ENCODE data around the gene GLP2R. TPM values are rescaled to one million over a fixed set of nuclear protein-coding genes. Genes with fewer than 3 reads are reported as not detected.
"Not testable (repeated sequence)": the region's sequence is repeated elsewhere in the genome, so short reads cannot be mapped to it uniquely, and the experiment has no call there.

Gene GLP2R
- total RNA-seq: 10 to 100 TPM in 1 of 3 donors, 1 to 10 TPM in 2; 5.8 to 28.2 (median 7.4) TPM
- long read RNA-seq, donor 1, full-length matches to known transcripts: 23 of 44 reads
- long read RNA-seq, donor 1, partial matches to known transcripts: 12 of 44 reads
- long read RNA-seq, donor 1, other reads (novel, unspliced or antisense): 9 of 44 reads
- long read RNA-seq, donor 2, full-length matches to known transcripts: 1 of 1 reads
- long read RNA-seq, donor 2, partial matches to known transcripts: 0 of 1 reads
- long read RNA-seq, donor 2, other reads (novel, unspliced or antisense): 0 of 1 reads

DNA sequence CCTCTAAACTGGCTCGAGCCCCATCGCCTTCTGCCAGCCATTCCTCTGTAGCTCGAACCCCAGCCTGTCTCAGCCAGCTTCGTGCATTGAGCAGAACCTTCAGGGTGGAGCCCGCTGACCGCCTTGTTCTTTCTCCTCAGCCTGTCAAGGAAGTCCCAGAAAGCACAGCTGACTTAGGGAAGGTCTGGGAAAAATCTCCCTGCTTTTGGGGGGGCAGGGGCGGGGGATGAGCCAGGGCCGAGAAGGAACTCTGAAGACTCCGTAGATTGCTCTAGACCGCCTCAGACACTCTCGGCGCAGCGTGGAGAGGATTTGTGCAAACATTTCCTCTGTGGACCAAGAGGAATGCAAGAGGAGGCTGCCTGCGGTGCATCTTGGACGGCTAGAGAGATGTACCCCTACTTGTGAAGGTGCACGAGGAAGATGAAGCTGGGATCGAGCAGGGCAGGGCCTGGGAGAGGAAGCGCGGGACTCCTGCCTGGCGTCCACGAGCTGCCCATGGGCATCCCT lies at the start of gene GLP2R:
Gene GLP2R (plus strand): TSS at position 284 of the 510 bp plus-strand sequence. CDS start 140 bp downstream, at position 424.
- H3K4me3 ChIP-seq: no peak within 1 kb of the TSS
- H3K9me3 ChIP-seq: no peaks in the 10 kb centered on the region
- no peak for ATAC-seq
- TF ChIP-seq, protein P1, sequence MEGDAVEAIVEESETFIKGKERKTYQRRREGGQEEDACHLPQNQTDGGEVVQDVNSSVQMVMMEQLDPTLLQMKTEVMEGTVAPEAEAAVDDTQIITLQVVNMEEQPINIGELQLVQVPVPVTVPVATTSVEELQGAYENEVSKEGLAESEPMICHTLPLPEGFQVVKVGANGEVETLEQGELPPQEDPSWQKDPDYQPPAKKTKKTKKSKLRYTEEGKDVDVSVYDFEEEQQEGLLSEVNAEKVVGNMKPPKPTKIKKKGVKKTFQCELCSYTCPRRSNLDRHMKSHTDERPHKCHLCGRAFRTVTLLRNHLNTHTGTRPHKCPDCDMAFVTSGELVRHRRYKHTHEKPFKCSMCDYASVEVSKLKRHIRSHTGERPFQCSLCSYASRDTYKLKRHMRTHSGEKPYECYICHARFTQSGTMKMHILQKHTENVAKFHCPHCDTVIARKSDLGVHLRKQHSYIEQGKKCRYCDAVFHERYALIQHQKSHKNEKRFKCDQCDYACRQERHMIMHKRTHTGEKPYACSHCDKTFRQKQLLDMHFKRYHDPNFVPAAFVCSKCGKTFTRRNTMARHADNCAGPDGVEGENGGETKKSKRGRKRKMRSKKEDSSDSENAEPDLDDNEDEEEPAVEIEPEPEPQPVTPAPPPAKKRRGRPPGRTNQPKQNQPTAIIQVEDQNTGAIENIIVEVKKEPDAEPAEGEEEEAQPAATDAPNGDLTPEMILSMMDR (IDR thresholded peaks at IDR 0.05): no peak
- intact Hi-C loops (cut with DNase I, micrococcal nuclease): no loop called here
- H3K36me3 ChIP-seq (ENCODE audit: low read depth): no peaks in the 10 kb centered on the region
- H3K4me1 ChIP-seq (ENCODE audit: low read depth): no peaks in the 10 kb centered on the region
- no peak for DNase-seq

DNA sequence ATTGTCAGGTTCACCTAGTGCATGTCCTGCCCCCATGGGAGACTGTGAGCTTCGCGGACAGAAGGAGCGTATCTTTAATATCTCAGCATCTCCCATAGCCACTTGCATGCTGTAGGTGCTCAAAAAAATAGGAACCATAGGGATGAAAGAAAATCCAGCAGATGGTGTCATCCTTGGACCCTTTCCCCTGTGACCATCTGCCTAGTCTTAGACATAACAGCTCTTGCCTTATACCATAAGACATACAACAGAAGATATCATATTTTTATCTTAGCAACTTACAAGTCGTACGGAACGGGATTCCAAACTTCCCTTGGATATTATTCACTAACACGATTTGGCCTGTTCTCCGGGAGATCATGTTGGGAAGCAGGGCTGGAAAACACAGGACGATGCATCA lies 48.8 kb upstream of the GLP2R start:
- TF ChIP-seq, protein P1 (IDR thresholded peaks at IDR 0.05): no peak
- Histone ChIP-seq H3K4me3 (no peak overlapping the region), H3K36me3 (ENCODE audit: low read depth) (no peaks in the 10 kb centered on the region), H3K9me3 (no peaks in the 10 kb centered on the region), H3K4me1 (ENCODE audit: low read depth) (no peaks in the 10 kb centered on the region)
- intact Hi-C loops (cut with DNase I, micrococcal nuclease): no loop called here
- ATAC-seq: no peak
- DNase-seq: no peak

- intact Hi-C loops (cut with DNase I, micrococcal nuclease): no loop called here
Observed at GRCh38 chr17:9780552-9780951, 45.2 kb upstream of the GLP2R start.

DNA sequence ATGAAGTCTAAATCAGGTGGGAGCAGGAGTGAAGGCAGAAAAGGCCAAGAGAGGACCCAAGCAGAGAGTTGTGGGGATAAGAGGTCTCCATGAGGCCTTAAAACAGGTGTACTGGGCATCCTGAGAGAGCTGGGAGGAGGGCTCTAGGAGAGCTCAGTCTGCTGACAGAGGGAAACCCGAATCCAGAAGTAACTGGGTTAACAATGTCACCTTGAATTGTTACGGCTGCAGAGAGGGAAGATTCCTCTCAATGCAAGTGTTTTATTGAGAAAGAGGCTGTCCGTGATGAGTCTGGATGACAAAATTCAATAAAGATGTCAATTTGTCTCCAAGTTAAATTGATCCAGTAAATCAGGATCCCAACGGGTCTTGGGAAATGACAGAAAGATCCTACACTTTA lies 42.7 kb upstream of the GLP2R start:
- intact Hi-C loops (cut with DNase I, micrococcal nuclease): no loop called here

More at GRCh38 chr17:9780552-9780951, 45.2 kb upstream of the GLP2R start:
- ATAC-seq: no peak
- H3K36me3 ChIP-seq (ENCODE audit: low read depth): no peaks in the 10 kb centered on the region
- H3K4me3 ChIP-seq: no peak overlapping the region
- TF ChIP-seq, protein P1 (IDR thresholded peaks at IDR 0.05): no peak
- H3K4me1 ChIP-seq (ENCODE audit: low read depth): no peaks in the 10 kb centered on the region
- no peaks in the 10 kb centered on the region for H3K9me3 ChIP-seq
- no peak for DNase-seq

DNA sequence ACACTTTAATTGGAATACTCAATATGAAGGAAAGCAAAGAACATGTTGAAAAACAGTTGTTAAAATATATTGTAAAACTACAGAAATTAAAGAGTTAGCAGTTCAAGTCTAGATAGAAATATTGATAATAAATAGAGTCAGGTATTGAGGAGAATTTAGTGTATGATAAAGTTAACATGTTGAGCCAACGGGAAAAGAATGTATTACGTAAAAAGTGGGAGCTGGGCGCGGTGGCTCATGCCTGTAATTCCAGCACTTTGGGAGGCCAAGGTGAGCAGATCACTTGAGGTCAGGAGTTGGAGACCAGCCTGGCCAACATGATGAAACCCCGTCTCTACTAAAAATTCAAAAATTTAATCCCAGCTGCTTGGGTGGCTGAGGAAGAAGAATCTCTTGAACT lies 42.3 kb upstream of the GLP2R start:
- H3K4me3 ChIP-seq; H3K36me3 ChIP-seq (ENCODE audit: low read depth); intact Hi-C loops (cut with DNase I, micrococcal nuclease): not testable (repeated sequence)

More for the DNA sequence above, 42.7 kb upstream of the GLP2R start:
- TF ChIP-seq, protein P1 (IDR thresholded peaks at IDR 0.05): no peak
- DNase-seq: no peak
- no peak for ATAC-seq
- Histone ChIP-seq H3K9me3 (no peaks in the 10 kb centered on the region), H3K4me3 (no peak overlapping the region), H3K36me3 (ENCODE audit: low read depth) (no peaks in the 10 kb centered on the region), H3K4me1 (ENCODE audit: low read depth) (no peaks in the 10 kb centered on the region)

GRCh38 chr17:9784544-9784943 lies 41.2 kb upstream of the GLP2R start:
- DNase-seq (no peak), ATAC-seq (no peak)
- H3K9me3 ChIP-seq: no peaks in the 10 kb centered on the region
- no peaks in the 10 kb centered on the region for H3K4me1 ChIP-seq (ENCODE audit: low read depth)
- intact Hi-C loops (cut with DNase I, micrococcal nuclease): no loop called here
- TF ChIP-seq, protein P1 (IDR thresholded peaks at IDR 0.05): no peak
- H3K36me3 ChIP-seq (ENCODE audit: low read depth): no peaks in the 10 kb centered on the region
- H3K4me3 ChIP-seq: no peak overlapping the region

More for the DNA sequence above, 42.3 kb upstream of the GLP2R start:
- H3K9me3 ChIP-seq; DNase-seq; ATAC-seq; H3K4me1 ChIP-seq (ENCODE audit: low read depth): not testable (repeated sequence)

Data from mucosa of descending colon (tissue), 3 donors.